ENCODE data around the gene SLC7A6OS. TPM values are rescaled to one million over a fixed set of nuclear protein-coding genes. Genes with fewer than 3 reads are reported as not detected.

The SLC7A6OS gene
- total RNA-seq, 1 experiment from 2014 or later = 16.4 TPM

DNA sequence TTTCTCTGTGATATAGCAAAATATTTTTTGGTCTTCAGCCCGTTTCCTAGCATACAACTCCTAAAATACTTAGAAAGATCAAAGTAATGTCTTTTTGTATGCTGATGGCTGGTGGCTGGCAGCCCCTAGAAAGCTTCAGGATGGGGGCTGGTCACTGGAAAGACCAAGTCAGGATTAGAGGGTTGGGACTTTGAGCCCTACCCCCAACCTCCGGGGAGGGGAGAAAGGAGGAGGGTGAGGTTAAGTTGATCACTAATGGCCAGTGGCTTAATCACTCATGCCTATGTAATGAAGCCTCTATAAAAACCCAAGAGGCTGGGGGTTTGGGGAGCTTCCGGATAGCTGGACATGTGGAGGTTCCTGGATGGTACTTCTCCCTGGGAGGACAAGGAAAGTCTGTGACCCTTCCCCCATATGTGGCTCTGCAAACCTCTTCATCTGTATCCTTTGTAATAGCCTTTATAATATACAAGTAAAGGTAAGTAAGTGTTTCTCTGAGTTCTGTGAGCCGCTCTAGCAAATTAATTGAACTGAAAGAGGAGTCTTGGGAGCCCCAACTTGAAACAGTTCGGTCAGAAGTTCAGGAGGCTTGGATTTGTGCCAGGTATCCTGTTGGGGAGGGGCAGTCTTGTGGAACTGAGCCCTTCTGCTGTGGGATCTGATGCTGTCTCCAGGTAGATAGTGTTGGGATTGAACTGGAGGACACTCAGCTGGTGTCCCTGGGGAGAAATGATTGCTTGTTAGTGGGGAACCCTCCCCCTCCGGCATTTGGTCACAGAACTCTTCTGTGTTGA lies 42.9 kb downstream of the SLC7A6OS start:
- intact Hi-C loops (cut with micrococcal nuclease) = loop anchor here (5.0 kb wide), 1 partner anchor 44 kb away; the partner anchor contains the start of genes PRMT7 and SLC7A6OS
- RAD21 ChIA-PET (ENCODE audit: low non-redundant PET in 1 of 2, low total read pairs in 2 of 2, uncharacterized antibody in 2 of 2, unreplicated experiment in 2 of 2) = no interaction called here
- Histone ChIP-seq H3K4me2 (ENCODE audit: low read length) (no peak overlapping the region), H3K27ac (ENCODE audit: low read depth, low read length) (no peak overlapping the region), H3K9me2 (ENCODE audit: insufficient read depth) (no peaks in the 10 kb centered on the region), H3K9me3 (ENCODE audit: control insufficient read depth in 1 of 2, insufficient read depth in 1 of 2, low read depth in 1 of 2, low read length in 2 of 2) (no peaks in the 10 kb centered on the region), H4K20me1 (ENCODE audit: insufficient read depth) (peaks cover 22% of the 10 kb centered on the region; the same call in 1 of the 2 replicates), H3K36me3 (ENCODE audit: control insufficient read depth in 1 of 2, insufficient read depth in 2 of 2, low read length in 2 of 2) (no peaks in the 10 kb centered on the region), H3K9ac (ENCODE audit: low read length) (no peak overlapping the region), H3K27me3 (ENCODE audit: insufficient read depth, low read length) (no peaks in the 10 kb centered on the region), H2AFZ (ENCODE audit: low read depth, low read length, poor library complexity, severe bottlenecking) (no peak overlapping the region), H3K4me1 (ENCODE audit: control insufficient read depth in 1 of 2, insufficient read depth in 2 of 2, low read length in 2 of 2) (peaks cover 25 to 33% of the 10 kb centered on the region in 2 experiments), H3K4me3 (replicated peaks in 1 of 2; ENCODE audit: low read depth in 1 of 2, low read length in 2 of 2) (no peak overlapping the region), H3K79me2 (ENCODE audit: insufficient read depth, low read length) (peaks cover 83% of the 10 kb centered on the region)
- no peak for DNase-seq (ENCODE audit: low read depth, low spot score)
- POLR2A ChIA-PET = no interaction called here
- CTCF ChIA-PET = no interaction called here
- TF ChIP-seq TCF7L2 (IDR thresholded peaks at IDR 0.05; ENCODE audit: borderline replicate concordance, extremely low read depth, insufficient read depth, insufficient read length) = no peak
- no peak for TF ChIP-seq JUND (IDR thresholded peaks at IDR 0.05)
- TF ChIP-seq, protein P1, sequence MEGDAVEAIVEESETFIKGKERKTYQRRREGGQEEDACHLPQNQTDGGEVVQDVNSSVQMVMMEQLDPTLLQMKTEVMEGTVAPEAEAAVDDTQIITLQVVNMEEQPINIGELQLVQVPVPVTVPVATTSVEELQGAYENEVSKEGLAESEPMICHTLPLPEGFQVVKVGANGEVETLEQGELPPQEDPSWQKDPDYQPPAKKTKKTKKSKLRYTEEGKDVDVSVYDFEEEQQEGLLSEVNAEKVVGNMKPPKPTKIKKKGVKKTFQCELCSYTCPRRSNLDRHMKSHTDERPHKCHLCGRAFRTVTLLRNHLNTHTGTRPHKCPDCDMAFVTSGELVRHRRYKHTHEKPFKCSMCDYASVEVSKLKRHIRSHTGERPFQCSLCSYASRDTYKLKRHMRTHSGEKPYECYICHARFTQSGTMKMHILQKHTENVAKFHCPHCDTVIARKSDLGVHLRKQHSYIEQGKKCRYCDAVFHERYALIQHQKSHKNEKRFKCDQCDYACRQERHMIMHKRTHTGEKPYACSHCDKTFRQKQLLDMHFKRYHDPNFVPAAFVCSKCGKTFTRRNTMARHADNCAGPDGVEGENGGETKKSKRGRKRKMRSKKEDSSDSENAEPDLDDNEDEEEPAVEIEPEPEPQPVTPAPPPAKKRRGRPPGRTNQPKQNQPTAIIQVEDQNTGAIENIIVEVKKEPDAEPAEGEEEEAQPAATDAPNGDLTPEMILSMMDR (IDR thresholded peaks at IDR 0.05 in 2 of 3, conservative IDR thresholded peaks at IDR 0.05 in 1 of 3; ENCODE audit: borderline replicate concordance in 1 of 3, insufficient read depth in 1 of 3, low read depth in 2 of 3, low read length in 2 of 3) = no peak
- TF ChIP-seq ZBTB33 (IDR thresholded peaks at IDR 0.05; ENCODE audit: extremely low read depth, insufficient replicate concordance, low read length) = no peak
- no peak for TF ChIP-seq ZFX (IDR thresholded peaks at IDR 0.05)
- TF ChIP-seq RAD21 (IDR thresholded peaks at IDR 0.05; ENCODE audit: low read depth) = no peak
- no peak for TF ChIP-seq SRF (IDR thresholded peaks at IDR 0.05; ENCODE audit: low read depth)
- no peak for TF ChIP-seq ZNF274 (IDR thresholded peaks at IDR 0.05; ENCODE audit: low read depth, low read length)
- no peak for TF ChIP-seq SP1 (IDR thresholded peaks at IDR 0.05; ENCODE audit: low read depth)
- TF ChIP-seq REST (IDR thresholded peaks at IDR 0.05; ENCODE audit: low read depth) = no peak
- TF ChIP-seq EZH2 (IDR thresholded peaks at IDR 0.05) = no peak
- TF ChIP-seq, protein P2, sequence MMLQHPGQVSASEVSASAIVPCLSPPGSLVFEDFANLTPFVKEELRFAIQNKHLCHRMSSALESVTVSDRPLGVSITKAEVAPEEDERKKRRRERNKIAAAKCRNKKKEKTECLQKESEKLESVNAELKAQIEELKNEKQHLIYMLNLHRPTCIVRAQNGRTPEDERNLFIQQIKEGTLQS (IDR thresholded peaks at IDR 0.05) = no peak
- TF ChIP-seq ELF1 (IDR thresholded peaks at IDR 0.05; ENCODE audit: borderline replicate concordance, low read depth) = no peak
- TF ChIP-seq EGR1 (IDR thresholded peaks at IDR 0.05; ENCODE audit: low read depth) = no peak
- TF ChIP-seq FOSL1 (IDR thresholded peaks at IDR 0.05; ENCODE audit: low read depth) = no peak
- no peak for TF ChIP-seq CEBPB (IDR thresholded peaks at IDR 0.05; ENCODE audit: low read depth)
- no peak for TF ChIP-seq POLR2A (IDR thresholded peaks at IDR 0.05; ENCODE audit: borderline replicate concordance, extremely low read depth, insufficient read depth, insufficient read length)
- no peak for ATAC-seq
- no TSS peak for BruUV-seq (replicated peaks)
